HEK293T (cell line): Measurements from ENCODE around the gene PTPRG.

ENCODE experiments used
- ARNT ChIP-seq: fragments of 450-650 bp; IDR thresholded peaks from 2 replicates; pipeline ENCODE4 v1.6.1; 2017; ENCODE audit warnings: mild to moderate bottlenecking
- CTBP1 ChIP-seq: fragments of 450-650 bp; IDR thresholded peaks from 2 replicates; pipeline ENCODE4 v1.6.1; 2016; ENCODE audit warnings: borderline replicate concordance
- ELF4 ChIP-seq: fragments of 450-650 bp; IDR thresholded peaks from 2 replicates; pipeline ENCODE4 v1.6.1; 2017; ENCODE audit warnings: antibody characterized with exemption
- FOXA1 ChIP-seq: fragments of 450-650 bp; IDR thresholded peaks from 2 replicates; pipeline ENCODE4 v1.6.1; 2016; ENCODE audit warnings: mild to moderate bottlenecking
- FOXK2 ChIP-seq: fragments of 450-650 bp; IDR thresholded peaks from 2 replicates; pipeline ENCODE4 v1.6.1; 2016; ENCODE audit warnings: mild to moderate bottlenecking
- SP1 ChIP-seq: fragments of 450-650 bp; IDR thresholded peaks from 2 replicates; pipeline ENCODE4 v1.6.1; 2017
- SUZ12 ChIP-seq: fragments of 450-650 bp; IDR thresholded peaks from 2 replicates; pipeline ENCODE4 v1.6.1; 2016; ENCODE audit warnings: mild to moderate bottlenecking

DNA sequence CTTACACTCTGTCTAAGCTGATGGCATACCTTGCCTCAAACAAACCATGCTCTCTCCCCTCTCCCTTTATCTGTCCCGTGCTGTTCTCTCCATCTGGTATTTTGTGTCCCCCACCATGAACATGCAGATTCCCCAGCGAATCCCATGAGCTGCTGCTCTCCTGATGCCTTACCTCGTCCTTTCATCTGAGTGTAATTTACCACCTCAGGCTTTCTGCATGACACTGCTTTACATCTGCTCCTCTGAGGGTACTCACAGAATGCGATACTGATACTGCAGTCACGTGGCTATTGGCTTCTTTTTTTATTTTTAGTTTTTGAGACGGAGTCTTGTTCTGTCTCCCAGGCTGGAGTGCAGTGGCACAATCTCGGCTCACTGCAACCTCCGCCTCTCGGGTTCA is 341.7 kb downstream of the PTPRG start:
- no peak for TF ChIP-seq ELF4
- no peak for TF ChIP-seq FOXK2
- TF ChIP-seq SP1 = no peak
- TF ChIP-seq FOXA1 = no peak
- no peak for TF ChIP-seq ARNT
- TF ChIP-seq CTBP1 = no peak
- no peak for TF ChIP-seq SUZ12
